WTC11 (cell line): ENCODE results near the gene GPC5. TPM values are rescaled to one million over a fixed set of nuclear protein-coding genes. Genes with fewer than 3 reads are reported as not detected.

ENCODE experiments used
- ATAC-seq: fragments of 200-7000 bp; cut with Tn5 transposase; 2 replicates; pipeline ENCODE4 v1.10.0; 2021; ENCODE audit warnings: mild to moderate bottlenecking, moderate library complexity
- CTCF ChIA-PET: fragments of 300-600 bp; sonication (Branson Sonifier 250); formaldehyde crosslinking; loops from one replicate; lab custom pipeline; 2021; ENCODE audit warnings: antibody characterized with exemption; lab: Charles Lee
- POLR2A ChIA-PET: fragments of 350-600 bp; sonication (Branson Sonifier 250); formaldehyde crosslinking; loops from one replicate; lab custom pipeline; 2021; ENCODE audit warnings: antibody characterized with exemption; lab: Charles Lee
- DNase-seq: peaks from one replicate; pipeline ENCODE4 v3.0.0; 2021; ENCODE audit warnings: low spot score
- H3K27ac Mint-ChIP-seq: 2 replicates; pipeline ENCODE4 v1.8.0; 2021; ENCODE audit warnings: mixed read lengths
- H3K27me3 Mint-ChIP-seq: 2 replicates; pipeline ENCODE4 v1.8.0; 2021; ENCODE audit warnings: low read depth, mild to moderate bottlenecking, moderate library complexity, mixed read lengths
- H3K36me3 Mint-ChIP-seq: 2 replicates; pipeline ENCODE4 v1.8.0; 2021; ENCODE audit warnings: mixed read lengths
- H3K4me1 Mint-ChIP-seq: 2 replicates; pipeline ENCODE4 v1.8.0; 2022; ENCODE audit warnings: mixed read lengths
- H3K4me3 Mint-ChIP-seq: 2 replicates; pipeline ENCODE4 v1.8.0; 2021; ENCODE audit warnings: mild to moderate bottlenecking, moderate library complexity, mixed read lengths
- H3K9me3 Mint-ChIP-seq: 2 replicates; pipeline ENCODE4 v1.8.0; 2021; ENCODE audit warnings: mixed read lengths
- CDX4 ChIP-seq: fragments of 250-450 bp; sonication (Bioruptor Pico); IDR thresholded peaks from 2 replicates; pipeline ENCODE4 v1.9.0; 2021; ENCODE audit warnings: moderate library complexity, mild to moderate bottlenecking, inconsistent platforms, borderline replicate concordance
- EMX1 ChIP-seq: fragments of 250-450 bp; sonication (Bioruptor Pico); IDR thresholded peaks from 2 replicates; pipeline ENCODE4 v1.8.0; 2021; ENCODE audit warnings: mild to moderate bottlenecking
- ESRRA ChIP-seq: sonication (generic); formaldehyde crosslinking; IDR thresholded peaks from 2 replicates; pipeline ENCODE4 v1.8.1; 2022; ENCODE audit warnings: mild to moderate bottlenecking, missing genetic modification reagents, borderline replicate concordance
- GTF2I ChIP-seq: fragments of 250-450 bp; sonication (Bioruptor Pico); conservative IDR thresholded peaks from 2 replicates; pipeline ENCODE4 v1.4.0; 2021; ENCODE audit warnings: mild to moderate bottlenecking
- HMGXB4 ChIP-seq: sonication (generic); formaldehyde crosslinking; IDR thresholded peaks from 2 replicates; pipeline ENCODE4 v1.8.1; 2023; ENCODE audit warnings: mild to moderate bottlenecking, moderate library complexity, missing genetic modification reagents
- KAT7 ChIP-seq: sonication (generic); formaldehyde crosslinking; IDR thresholded peaks from 2 replicates; pipeline ENCODE4 v1.8.1; 2023; ENCODE audit warnings: missing genetic modification reagents, mild to moderate bottlenecking, borderline replicate concordance
- MYBL2 ChIP-seq: sonication (generic); formaldehyde crosslinking; IDR thresholded peaks from 2 replicates; pipeline ENCODE4 v1.8.1; 2023; ENCODE audit warnings: mild to moderate bottlenecking, moderate library complexity, missing genetic modification reagents
- NFATC4 ChIP-seq: fragments of 250-450 bp; sonication (Bioruptor Pico); IDR thresholded peaks from 2 replicates; pipeline ENCODE4 v1.9.0; 2021; ENCODE audit warnings: mild to moderate bottlenecking
- NR3C1 ChIP-seq: sonication (generic); formaldehyde crosslinking; conservative IDR thresholded peaks from 2 replicates; pipeline ENCODE4 v1.8.1; 2023; ENCODE audit warnings: low read depth, mild to moderate bottlenecking, missing genetic modification reagents
- SMAD3 ChIP-seq: sonication (generic); formaldehyde crosslinking; IDR thresholded peaks from 2 replicates; pipeline ENCODE4 v1.8.0; 2022; ENCODE audit warnings: missing genetic modification reagents, mild to moderate bottlenecking, borderline replicate concordance
- ZNF232 ChIP-seq: sonication (generic); formaldehyde crosslinking; IDR thresholded peaks from 2 replicates; pipeline ENCODE4 v1.8.0; 2022; ENCODE audit warnings: mild to moderate bottlenecking, missing genetic modification reagents
- ZNF317 ChIP-seq: sonication (generic); formaldehyde crosslinking; IDR thresholded peaks from 2 replicates; pipeline ENCODE4 v1.8.1; 2023; ENCODE audit warnings: low read depth, mild to moderate bottlenecking, moderate library complexity, missing genetic modification reagents, borderline replicate concordance
- ZNF416 ChIP-seq: fragments of 250-450 bp; sonication (Bioruptor Pico); IDR thresholded peaks from 2 replicates; pipeline ENCODE4 v1.9.0; 2021; ENCODE audit warnings: mild to moderate bottlenecking, inconsistent platforms
- ZNF423 ChIP-seq: fragments of 250-450 bp; sonication (Bioruptor Pico); IDR thresholded peaks from 2 replicates; pipeline ENCODE4 v2.1.2; 2022; ENCODE audit warnings: mild to moderate bottlenecking, moderate library complexity
- total RNA-seq: library from RNA; stranded (reverse); gene quantifications from 3 replicates; pipeline ENCODE4 v1.2.3, GENCODE V29; 2021
- TF ChIP-seq, protein P1 (sequence below): sonication (generic); formaldehyde crosslinking; IDR thresholded peaks from 2 replicates; pipeline ENCODE4 v1.8.0; 2022; ENCODE audit warnings: mild to moderate bottlenecking, missing genetic modification reagents
- TF ChIP-seq, protein P2 (sequence below): fragments of 250-450 bp; sonication (Bioruptor Pico); conservative IDR thresholded peaks from 2 replicates; pipeline ENCODE4 v1.9.0; 2021; ENCODE audit warnings: mild to moderate bottlenecking
- TF ChIP-seq, protein P3 (sequence below): sonication (generic); formaldehyde crosslinking; IDR thresholded peaks from 2 replicates; pipeline ENCODE4 v1.8.1; 2022; ENCODE audit warnings: low read depth, mild to moderate bottlenecking, moderate library complexity, missing genetic modification reagents, borderline replicate concordance
- TF ChIP-seq, protein P4 (sequence below): sonication (generic); formaldehyde crosslinking; IDR thresholded peaks from 2 replicates; pipeline ENCODE4 v1.8.1; 2023; ENCODE audit warnings: mild to moderate bottlenecking, missing genetic modification reagents, moderate library complexity
- TF ChIP-seq, protein P5 (sequence below): fragments of 250-450 bp; sonication (Bioruptor Pico); IDR thresholded peaks from 2 replicates; pipeline ENCODE4 v2.1.2; 2022; ENCODE audit warnings: mild to moderate bottlenecking, moderate library complexity

Gene GPC5
- total RNA-seq, 1 experiment from 2014 or later = 0.46 TPM

DNA sequence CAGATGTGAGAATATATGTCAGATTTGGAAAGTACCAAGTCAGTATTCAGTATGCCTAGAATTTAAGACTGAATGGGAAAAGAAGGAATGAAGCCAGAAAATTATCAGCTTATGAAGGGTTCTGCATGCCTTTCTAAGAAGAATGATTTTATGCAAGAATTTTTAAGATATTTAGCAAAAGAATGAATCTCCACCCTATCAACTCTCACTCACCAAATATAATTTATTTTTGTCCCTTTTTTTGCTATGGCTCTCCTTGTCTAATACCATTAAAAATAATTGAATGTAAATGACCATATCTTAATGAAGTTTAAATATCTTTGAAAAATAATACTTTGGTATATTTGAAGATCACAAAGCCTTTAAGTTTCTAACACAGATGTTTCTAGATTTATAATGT, 1215.5 kb downstream of the GPC5 start (continued):
- TF ChIP-seq, protein P1, sequence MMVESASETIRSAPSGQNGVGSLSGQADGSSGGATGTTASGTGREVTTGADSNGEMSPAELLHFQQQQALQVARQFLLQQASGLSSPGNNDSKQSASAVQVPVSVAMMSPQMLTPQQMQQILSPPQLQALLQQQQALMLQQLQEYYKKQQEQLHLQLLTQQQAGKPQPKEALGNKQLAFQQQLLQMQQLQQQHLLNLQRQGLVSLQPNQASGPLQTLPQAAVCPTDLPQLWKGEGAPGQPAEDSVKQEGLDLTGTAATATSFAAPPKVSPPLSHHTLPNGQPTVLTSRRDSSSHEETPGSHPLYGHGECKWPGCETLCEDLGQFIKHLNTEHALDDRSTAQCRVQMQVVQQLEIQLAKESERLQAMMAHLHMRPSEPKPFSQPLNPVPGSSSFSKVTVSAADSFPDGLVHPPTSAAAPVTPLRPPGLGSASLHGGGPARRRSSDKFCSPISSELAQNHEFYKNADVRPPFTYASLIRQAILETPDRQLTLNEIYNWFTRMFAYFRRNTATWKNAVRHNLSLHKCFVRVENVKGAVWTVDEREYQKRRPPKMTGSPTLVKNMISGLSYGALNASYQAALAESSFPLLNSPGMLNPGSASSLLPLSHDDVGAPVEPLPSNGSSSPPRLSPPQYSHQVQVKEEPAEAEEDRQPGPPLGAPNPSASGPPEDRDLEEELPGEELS (CRISPR knock-in tag) = no peak
- TF ChIP-seq, protein P2, sequence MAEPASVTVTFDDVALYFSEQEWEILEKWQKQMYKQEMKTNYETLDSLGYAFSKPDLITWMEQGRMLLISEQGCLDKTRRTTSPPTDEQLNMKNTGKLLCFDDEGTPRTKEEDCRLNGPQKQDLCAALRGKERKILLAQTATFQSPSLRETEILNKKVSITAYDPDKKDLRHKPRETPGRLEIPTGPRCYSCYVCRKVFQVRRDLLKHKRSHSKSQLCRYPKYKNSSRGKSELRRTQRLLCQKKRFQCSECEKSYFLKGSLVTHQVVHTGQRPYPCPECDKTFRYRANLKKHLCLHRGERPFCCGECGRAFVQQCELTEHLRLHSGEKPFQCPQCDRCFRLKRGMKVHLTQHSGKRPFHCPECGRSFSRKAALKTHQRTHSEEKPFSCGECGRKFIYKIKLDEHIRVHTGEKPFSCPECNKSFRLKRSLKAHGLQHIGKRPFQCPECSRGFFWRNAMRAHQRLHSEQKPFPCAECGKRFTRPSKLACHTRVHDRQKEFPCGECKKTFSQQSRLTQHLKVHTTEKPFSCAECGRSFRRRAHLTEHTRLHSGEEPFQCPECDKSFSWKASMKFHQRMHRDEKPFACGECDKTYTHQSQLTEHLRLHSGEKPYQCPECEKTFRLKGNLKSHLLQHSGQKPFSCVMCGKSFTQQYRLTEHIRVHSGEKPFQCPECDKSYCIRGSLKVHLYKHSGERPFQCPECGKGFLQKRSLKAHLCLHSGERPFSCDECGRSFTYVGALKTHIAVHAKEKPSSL (CRISPR knock-in tag) = no peak
- TF ChIP-seq CDX4 (no peak), ZNF232 (CRISPR knock-in tag) (no peak), GTF2I (CRISPR knock-in tag) (no peak), MYBL2 (no peak), NFATC4 (CRISPR knock-in tag) (no peak), SMAD3 (CRISPR knock-in tag) (no peak), ZNF317 (CRISPR knock-in tag) (no peak)
- TF ChIP-seq, protein P3, sequence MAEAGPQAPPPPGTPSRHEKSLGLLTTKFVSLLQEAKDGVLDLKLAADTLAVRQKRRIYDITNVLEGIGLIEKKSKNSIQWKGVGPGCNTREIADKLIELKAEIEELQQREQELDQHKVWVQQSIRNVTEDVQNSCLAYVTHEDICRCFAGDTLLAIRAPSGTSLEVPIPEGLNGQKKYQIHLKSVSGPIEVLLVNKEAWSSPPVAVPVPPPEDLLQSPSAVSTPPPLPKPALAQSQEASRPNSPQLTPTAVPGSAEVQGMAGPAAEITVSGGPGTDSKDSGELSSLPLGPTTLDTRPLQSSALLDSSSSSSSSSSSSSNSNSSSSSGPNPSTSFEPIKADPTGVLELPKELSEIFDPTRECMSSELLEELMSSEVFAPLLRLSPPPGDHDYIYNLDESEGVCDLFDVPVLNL = no peak
- TF ChIP-seq, protein P4, sequence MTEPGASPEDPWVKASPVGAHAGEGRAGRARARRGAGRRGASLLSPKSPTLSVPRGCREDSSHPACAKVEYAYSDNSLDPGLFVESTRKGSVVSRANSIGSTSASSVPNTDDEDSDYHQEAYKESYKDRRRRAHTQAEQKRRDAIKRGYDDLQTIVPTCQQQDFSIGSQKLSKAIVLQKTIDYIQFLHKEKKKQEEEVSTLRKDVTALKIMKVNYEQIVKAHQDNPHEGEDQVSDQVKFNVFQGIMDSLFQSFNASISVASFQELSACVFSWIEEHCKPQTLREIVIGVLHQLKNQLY (CRISPR knock-in tag) = no peak
- TF ChIP-seq, all 79 proteins: peak for 0

GRCh38 chr13:92621985-92622384, 1223.6 kb downstream of the GPC5 start:
- TF ChIP-seq HMGXB4 (no peak), KAT7 (CRISPR knock-in tag) (no peak), EMX1 (CRISPR knock-in tag) (no peak), ZNF423 (CRISPR knock-in tag) (no peak), ZNF416 (CRISPR knock-in tag) (no peak), ESRRA (CRISPR knock-in tag) (no peak), NFATC4 (CRISPR knock-in tag) (no peak), NR3C1 (CRISPR knock-in tag) (no peak)
- TF ChIP-seq, protein P5, sequence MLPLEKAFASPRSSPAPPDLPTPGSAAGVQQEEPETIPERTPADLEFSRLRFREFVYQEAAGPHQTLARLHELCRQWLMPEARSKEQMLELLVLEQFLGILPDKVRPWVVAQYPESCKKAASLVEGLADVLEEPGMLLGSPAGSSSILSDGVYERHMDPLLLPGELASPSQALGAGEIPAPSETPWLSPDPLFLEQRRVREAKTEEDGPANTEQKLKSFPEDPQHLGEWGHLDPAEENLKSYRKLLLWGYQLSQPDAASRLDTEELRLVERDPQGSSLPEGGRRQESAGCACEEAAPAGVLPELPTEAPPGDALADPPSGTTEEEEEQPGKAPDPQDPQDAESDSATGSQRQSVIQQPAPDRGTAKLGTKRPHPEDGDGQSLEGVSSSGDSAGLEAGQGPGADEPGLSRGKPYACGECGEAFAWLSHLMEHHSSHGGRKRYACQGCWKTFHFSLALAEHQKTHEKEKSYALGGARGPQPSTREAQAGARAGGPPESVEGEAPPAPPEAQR = no peak
- TF ChIP-seq, protein P1 (CRISPR knock-in tag) = no peak
- H3K27me3 Mint-ChIP-seq = no peaks in the 10 kb centered on the region
- H3K9me3 Mint-ChIP-seq = no peaks in the 10 kb centered on the region
- DNase-seq (no peak), ATAC-seq (peak; percentile 56; the same call in 1 of the 2 replicates)
- H3K27ac Mint-ChIP-seq = no peak overlapping the region
- peaks cover 7% of the 10 kb centered on the region for H3K4me1 Mint-ChIP-seq
- no peak overlapping the region for H3K4me3 Mint-ChIP-seq
- ChIA-PET CTCF (interaction anchor here (0.5 kb wide), 1 partner anchor 190 kb away, joined by 4 read pairs; no protein-coding TSS in a partner anchor), POLR2A (no interaction called here)
- H3K36me3 Mint-ChIP-seq = no peaks in the 10 kb centered on the region
